GM18526 (cell line): ENCODE measurements around the gene OR1S1.

Experiments
- POLR2A ChIP-seq: IDR thresholded peaks from 3 replicates; pipeline ENCODE4 v1.6.1; 2011; ENCODE audit not compliant: insufficient read length; ENCODE audit errors: extremely low read depth

Gene OR1S1

DNA sequence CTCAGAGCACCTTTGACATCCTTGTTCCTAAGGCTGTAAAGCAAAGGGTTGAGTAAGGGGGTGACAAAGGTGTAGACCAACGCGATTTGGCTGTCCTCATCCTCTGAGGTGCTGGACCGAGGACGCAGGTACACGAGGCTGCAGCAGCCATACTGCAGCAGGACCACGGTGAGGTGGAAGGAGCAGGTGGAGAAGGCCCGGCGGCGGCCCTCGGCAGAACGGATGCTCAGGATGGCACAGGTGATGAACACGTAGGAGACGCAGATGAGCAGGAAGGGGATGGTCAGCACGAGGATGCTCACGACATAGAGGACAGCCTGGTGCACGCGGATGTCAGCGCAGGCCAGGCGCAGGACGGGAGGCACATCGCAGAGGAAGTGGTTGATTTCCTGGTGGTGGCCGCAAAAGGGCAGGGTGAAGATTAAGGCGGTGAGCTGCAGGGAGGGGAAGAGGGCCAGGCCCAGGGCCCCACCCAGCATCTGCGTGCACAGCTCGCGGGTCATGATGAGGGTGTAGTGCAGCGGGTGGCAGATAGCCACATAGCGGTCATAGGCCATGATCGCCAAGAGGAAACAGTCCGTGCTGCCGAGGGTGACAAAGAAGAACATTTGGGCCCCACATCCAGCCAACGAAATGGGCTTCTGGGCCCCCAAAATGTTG, 15.6 kb downstream of the OR1S1 start:
- no peak for TF ChIP-seq POLR2A

DNA sequence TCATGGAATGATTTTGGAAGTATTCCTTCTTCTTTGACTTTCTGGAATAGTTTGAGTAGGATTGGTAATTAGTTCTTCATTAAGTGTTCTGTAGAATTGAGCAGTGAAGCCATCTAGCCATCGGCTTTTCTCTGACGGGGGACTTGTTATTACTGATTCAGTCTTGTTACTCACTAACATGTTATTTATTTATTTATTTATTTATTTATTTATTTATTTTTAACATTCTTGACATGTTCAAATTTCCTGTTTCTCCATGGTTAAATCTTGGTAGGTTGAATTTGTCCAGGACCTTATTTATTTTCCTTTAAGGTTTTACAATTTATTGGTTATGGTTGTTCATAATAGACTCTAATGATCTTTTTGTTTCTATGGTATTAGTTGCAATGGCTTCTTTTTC, 31.4 kb downstream of the OR1S1 start:
- TF ChIP-seq POLR2A, result no peak

DNA sequence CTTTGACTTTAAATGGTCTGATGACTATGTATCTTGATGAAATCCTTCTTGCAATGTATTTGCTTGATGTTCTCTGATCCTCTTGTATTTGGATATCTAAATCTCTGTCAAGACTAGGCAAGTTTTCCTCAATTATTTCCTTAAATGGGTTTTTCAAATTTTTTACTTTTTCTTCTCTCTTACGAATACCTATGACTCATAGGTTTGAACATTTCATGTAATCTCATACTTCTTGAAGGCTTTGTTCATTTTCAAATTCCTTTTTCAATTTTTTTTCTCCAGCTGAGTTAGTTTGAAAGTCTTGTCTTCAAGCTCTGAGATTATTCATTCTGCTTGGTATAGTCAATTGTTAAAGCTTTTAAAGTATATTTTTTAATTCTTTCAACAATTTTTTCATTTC, 42.4 kb downstream of the OR1S1 start:
- TF ChIP-seq POLR2A, result no peak

DNA sequence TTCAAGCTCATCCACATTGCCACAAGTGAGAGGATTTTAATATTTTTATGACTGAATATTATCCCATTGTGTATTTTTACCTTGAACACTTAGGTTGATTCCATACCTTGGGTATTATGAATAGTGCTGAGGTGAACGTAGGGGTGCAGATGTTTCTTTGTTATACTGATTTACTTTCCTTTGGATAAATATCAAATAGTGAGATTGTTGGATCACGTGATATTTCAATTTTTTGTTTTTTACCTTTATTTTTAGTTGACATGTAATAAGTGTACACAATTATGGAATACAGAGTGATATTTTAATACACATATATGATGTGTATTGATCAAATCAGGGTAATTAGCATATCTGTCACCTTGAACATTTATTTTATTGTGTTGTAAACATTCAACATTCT, 47.5 kb downstream of the OR1S1 start:
- TF ChIP-seq POLR2A, result no peak
